SH-SY5Y (cell line): ENCODE measurements around the gene RERE.

Experiments
- GATA2 ChIP-seq: IDR thresholded peaks from 2 replicates; pipeline ENCODE4 v1.6.1; 2011; ENCODE audit warnings: mild to moderate bottlenecking, low read depth, low read length
- GATA3 ChIP-seq: IDR thresholded peaks from 2 replicates; pipeline ENCODE4 v1.6.1; 2011; ENCODE audit warnings: low read depth, mild to moderate bottlenecking, low read length, moderate library complexity

GRCh38 chr1:8848663-8849386 is 31.4 kb upstream of the RERE start:
- no peak for TF ChIP-seq GATA2
- no peak for TF ChIP-seq GATA3
